Loucy (cell line): ENCODE results near the gene SEC14L1.

Experiments used
- CTCF ChIP-seq: fragments of 200-600 bp; sonication (generic); conservative IDR thresholded peaks from 2 replicates; pipeline ENCODE4 v1.5.1; 2014; ENCODE audit warnings: mild to moderate bottlenecking, antibody characterized with exemption, low read length
- EZH2phosphoT487 ChIP-seq: fragments of 200-600 bp; IDR thresholded peaks from 2 replicates; pipeline ENCODE4 v1.6.1; 2018; ENCODE audit warnings: antibody characterized with exemption, mild to moderate bottlenecking, moderate library complexity, borderline replicate concordance

DNA sequence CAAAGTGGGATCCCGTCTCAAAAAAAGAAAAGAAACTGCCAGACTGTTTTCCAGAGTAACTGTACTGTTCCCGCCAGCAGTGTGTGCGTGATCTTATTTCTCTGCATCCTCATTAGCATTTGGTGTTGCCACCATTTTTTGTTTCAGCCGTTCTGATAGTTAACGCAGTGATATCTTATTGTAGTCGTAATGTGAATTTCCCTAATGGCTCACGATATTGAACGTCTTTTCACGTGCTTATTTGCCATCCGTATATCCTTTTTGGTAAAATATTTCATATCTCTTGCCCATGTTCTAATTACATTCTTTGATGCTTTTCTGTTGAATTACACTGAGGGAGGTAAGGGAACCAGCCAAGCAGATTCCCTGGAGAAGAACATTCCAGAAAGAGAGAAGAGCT lies 92.4 kb downstream of the SEC14L1 start:
- TF ChIP-seq EZH2phosphoT487 (no peak), CTCF (no peak)
